Measurements from ENCODE around the gene ACTR1B.
"Not testable (repeated sequence)": the region's sequence is repeated elsewhere in the genome, so short reads cannot be mapped to it uniquely, and the experiment has no call there.

Gene ACTR1B

DNA sequence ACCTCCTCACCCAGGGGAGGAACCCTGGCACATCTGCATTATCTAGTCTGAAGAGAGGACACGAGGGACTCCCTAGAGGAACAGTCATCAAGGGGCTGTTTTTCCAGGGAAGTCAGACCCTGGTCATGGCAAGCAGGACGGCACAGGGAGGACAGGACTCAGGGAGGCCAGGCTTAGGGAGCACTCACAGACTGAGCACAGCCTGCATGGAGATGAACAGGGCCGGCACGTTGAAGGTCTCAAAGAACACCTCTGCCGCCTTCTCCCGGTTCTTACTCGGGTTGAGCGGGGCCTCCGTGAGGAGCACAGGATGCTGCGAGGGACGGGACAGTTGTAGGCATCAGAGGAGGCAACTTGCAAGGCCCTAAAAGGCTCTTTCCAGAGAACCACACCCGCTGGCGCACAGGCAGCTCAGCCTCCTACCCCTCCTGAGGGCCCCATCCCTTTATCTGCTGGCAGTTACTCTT, 5.1 kb downstream of the ACTR1B start:
- DNase-seq (ENCODE audit: low spot score), result no peak

DNA sequence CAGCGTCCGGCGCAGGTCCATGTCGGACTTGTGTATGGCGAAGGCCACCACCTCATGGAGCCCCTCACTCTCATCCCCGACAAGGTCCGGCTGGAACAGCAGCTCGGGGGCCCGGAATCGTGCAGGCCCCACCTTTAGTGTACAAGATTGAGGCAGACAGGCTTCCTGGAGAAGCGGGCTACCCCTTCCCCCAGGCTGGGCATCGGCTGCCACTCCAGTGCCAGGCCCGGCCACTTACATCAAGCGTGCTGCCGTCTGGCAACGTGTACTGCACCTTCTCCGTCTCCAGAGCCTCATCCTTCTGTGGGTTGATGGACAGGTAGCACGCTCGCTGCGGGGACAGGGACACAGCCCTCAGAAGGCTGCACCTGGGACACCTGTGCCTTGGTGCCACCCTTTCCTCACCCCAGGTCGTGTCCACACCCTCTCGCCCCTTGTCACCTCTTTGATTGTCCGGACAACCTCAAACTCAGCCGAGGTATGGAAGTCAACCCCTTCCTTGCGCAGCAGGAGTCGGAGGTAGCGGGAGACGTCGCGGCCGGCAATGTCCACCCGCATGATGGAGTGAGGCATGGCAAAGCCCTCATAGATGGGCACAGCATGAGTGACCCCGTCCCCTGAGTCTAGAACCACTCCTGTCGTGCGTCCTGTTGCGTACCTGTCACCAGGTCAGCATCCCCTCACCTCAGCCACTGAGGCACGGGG, 5.7 kb downstream of the ACTR1B start:
- DNase-seq (ENCODE audit: low spot score), result no peak

DNA sequence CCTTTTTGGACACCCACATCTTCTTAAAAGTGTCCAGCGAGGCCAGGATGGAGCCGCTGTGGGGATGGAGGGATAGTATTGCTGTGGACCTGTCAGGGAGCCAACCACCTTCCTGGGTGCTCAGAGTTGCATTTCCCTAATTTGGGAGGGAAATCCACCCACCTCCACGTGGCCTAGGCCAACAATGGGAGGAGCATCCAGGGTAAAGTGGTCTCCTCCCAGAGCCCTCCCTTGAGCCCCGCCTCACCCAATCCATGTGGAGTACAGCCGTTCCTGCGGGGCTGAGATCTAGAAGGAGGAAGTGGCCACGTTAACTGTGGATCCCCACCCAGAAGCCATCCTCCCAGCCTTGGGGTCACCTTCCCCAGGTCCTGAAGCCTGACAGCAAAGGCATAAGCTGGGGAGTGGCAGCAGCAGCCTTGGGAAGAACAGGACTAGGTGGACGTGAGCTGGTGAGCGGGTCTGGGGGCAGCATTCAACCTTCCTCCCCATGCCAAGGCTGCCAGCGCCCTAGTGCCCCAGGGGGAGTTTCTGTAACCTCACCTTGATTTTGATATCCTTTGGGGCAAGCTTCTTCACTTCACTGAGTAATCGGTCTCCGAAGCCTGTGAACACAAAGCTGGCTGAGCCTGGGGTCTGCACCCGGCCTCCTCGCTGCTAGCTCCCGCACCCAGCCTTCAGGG, 6.8 kb downstream of the ACTR1B start:
- DNase-seq (ENCODE audit: low spot score), result no peak

DNA sequence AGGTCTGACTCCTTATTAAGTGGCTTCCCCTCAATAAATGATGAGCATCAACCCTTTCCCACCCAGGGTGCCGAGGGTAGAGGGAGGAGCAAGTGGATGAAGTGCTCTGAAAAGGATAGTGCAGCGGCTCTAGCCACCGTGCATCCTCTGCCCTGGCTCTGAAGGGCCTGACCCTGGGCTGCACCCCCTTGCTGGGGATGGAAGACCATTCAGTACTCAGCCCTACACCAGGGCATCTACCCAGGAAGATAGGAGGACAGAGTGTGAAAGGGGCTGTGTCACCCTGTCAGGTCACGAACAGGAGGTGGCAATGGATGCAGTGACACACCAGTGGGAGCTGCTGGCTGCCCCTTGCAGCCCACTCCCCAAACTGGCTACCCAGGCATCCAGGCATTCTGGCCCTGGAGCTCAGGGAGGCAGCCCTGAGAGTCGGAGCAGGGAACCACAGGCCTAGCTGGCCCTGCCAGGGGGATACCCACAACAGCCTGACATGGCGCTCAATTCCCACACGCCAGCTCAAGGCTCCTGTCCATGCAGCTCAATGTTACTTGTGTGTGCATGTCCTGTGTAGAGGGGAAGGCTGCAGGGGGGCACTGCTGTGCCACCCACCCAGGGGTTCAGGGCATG, 7.6 kb downstream of the ACTR1B start:
- DNase-seq (ENCODE audit: low spot score), result no peak

DNA sequence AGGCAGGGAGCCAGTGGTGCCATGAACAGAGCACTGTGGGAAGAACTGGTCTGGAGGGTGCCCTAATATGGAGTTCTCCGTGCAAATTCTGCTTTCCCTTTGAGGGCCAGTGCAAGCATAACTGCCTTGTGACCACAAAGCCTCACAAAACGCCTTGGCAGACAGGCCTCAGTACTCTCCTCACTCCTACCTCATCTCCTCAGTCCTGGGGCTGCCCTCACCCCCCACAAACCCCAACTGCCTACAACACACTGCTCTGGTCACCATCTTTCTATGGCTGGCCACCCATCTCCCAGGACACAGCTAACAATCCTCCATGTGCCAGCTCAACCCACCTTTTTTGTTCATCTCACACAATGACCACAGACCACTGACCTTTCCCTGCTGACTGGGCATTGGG, 9.1 kb downstream of the ACTR1B start:
- no peak for DNase-seq (ENCODE audit: low spot score)

DNA sequence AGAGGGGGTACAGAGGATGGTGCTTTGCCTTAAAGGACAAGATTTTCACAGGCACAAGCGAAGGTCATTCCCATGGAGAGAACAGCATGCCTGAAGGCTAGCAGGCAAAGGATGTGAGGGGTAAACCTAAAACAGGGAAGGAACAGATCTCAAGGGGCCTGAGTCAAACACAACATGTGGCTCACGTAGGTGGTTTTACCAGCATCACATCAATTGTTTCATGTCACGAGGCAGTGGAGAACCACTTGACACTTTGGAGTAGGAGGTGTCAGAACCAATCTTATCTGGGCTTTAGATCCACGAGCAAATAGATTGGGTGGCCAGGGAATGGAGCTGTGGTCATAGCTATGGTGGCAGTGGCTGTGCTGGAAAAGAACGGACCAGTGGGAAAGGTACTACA, 9.5 kb downstream of the ACTR1B start:
- no peak for DNase-seq (ENCODE audit: low spot score)

DNA sequence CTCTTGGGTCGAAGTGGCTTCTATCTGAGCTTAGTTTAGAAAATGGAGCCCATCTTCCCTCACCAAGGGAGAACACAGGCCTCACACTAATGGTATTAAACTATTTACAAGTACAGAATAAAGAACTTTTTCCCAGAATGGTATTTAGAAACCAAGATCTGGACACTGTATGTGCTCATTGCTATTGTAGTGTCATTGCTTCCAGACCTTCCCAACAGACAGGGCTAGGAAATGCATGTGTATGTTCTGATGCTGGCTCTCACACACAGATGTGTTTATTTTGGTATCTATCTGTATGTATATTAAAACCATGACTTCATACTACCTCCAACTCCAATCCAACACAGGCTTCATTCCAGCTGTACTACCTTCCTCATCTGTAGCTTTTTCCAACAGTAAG, 10.0 kb downstream of the ACTR1B start:
- no peak for DNase-seq (ENCODE audit: low spot score)

DNA sequence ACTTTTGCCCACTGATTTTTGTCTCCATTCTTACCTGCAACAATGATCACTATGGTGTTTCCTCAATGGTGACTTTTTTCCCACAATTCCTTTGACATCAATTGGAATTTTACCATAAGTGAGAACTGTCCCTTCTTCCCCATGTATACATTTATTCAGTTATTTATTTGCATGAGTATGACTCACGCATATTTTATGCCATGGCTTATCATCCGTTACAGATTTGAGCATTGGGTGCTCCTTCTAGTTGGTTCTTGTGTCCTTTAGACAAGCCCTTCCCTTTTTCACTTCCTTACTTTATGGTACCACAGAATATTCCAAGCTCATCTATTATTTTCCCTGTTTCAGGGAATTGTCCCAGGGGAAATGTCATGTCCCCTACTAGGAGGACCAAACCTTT, 10.4 kb downstream of the ACTR1B start:
- no peak for DNase-seq (ENCODE audit: low spot score)

DNA sequence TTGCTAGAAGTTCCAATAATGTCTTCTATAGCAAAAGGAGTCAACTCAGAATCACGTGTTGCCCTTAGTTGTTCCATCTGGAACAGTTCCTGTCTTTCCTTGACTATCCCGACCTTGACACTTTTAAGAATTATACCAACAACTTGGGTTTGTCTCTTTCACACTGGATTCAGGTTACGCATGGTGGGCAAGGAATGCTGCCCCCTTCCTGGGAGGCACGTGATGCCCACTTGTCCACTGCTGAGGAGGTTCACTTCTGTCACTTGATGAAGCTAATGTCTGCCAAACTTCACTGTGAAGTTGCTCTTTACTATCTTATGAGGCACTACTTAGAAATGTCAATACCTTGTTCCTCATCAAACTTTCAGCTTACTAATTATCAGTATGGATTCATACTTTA, 12.7 kb downstream of the ACTR1B start:
- no peak for DNase-seq (ENCODE audit: low spot score)

DNA sequence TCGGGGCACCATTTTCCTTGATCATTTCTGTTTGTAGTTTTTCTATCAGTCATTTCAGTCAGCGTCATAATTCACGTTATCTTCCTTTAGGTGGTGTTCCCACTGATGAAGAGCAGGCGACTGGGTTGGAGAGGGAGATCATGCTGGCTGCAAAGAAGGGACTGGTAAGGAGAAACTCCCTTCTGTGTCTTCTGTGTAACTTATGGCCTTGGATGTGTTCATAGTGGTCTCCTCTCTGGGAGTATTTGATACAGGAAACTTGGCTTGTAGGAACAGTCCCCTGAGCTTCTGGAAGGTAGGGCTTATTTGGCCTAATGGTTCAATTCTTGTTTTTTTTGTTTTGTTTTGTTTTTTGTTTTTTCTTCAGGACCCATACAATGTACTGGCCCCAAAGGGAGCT, 16.9 kb downstream of the ACTR1B start:
- DNase-seq (ENCODE audit: low spot score), result no peak

DNA sequence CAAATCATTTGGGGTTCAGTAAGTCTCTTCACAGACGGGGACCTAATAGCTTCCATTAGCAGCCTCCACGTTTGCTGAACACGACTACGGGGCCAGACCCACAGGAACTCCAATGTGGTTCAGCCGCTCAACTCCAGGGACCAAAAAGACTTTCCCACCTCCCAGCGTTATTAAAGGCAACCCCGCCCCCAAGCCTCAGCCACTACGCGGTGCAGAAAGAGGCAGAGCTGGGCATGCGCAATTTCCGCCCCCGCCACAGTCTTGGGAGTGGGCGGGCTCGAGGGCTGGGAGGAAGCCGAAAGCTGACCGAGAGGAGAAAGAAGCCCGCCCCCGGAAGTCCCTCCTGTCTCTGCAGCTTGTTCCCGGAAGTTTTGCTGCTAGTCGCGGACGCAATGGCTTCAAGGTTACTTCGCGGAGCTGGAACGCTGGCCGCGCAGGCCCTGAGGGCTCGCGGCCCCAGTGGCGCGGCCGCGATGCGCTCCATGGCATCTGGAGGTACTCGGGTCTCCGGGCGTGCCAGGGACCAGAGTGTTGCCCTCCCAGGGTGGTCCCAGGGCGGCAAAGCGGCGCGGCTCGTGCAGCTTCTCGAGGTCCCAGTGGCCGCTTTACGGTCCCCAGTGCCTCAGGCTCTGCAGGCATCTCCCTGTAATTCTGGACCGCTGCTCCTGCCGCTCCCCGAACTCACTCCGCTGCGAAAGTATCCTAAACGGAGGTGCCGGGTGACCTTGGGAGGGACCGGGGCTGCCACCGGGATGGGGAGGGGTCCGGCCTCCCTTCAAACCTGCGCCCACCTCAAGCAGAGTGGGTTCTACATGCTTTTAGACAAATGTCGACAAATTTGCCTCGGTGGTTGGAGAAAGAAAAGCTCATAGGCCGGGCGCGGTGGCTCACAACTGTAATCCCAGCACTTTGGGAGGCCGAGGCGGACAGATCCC, 17.9 kb downstream of the ACTR1B start, which contains the start of gene COX5B:
Gene COX5B, plus strand, starts transcription at position 368 of the 935 bp plus-strand sequence. Its CDS starts 25 bp downstream, at position 393.
- peak; percentile 98 for DNase-seq (ENCODE audit: low spot score)

DNA sequence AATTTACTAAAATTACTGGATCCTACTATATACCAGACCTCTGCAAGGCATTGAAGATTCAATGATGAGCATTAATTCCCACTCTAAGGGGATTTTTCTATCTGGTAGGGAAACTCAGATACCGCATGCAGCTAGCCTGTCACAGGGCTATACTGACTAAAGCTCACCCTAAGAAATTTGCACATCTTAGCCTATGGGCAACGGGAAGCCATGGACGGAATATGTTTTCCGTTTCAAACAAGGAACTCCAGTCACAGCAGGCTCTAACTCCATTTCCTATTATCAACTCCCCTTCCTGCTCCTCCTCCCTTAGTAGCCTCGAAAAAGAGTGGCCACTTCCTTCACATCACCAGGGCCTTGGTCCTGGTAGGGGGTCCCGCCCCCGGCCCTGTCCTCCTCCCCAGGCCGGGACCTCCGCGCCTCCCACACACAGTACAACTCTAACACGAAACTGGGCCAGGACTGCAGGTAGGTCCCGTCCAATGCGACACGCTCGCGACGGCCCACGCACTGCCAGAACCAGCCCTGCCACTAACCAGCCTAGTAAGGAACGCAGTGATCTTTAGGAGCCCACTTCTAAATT, 18.6 kb downstream of the ACTR1B start:
- DNase-seq (ENCODE audit: low spot score), result peak; percentile 24

DNA sequence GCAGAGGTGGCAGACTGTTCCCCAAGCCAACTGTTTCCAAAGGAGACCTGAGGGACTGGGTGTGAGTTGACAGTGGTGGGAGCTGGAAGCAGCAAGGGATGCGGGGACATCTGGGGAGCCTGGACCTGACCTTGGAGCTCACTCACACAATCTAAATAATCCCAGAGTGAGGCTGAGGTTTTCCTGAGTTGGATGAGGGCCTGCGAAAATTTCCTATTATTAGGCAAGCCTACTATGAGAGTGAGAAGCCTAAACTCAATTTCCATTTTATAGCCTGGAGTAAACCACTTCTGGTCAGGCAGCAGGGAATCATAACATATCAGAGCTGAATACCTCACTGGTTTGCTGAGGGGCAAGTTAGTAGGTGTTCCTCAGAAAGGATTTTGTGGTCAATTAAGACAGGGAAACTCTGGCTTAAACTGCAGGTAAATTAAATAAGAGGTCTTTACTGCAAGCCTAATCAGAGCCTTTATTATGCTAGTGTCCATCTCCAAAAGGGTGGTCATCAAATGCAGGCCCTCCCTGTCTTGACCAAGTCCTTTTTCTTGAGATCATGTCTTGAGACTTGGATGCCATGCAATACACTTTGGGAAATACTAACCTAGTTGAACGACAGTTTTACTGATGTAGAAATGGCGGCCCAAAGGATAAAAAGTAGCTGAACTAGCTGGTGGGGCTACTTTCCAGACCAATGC, 19.7 kb downstream of the ACTR1B start:
- no peak for DNase-seq (ENCODE audit: low spot score)

DNA sequence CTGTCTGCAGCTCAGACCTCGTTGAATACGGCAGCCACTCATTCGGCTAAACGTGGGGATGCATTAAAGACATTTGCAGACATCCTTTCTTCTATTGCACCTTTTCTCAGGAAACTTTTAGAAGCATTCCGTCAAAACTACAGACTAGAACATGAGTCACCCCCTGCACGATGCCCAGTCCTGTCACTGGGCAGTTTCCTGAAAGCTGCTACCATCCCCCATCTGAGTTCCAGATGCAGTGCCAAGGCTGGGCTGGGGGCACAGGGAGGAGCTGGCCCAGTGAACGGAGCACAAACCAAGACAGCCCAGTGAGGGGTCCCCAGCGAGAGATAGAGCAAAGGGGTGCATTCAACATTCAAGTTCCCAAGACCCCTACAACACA, 37.8 kb downstream of the ACTR1B start:
- DNase-seq (ENCODE audit: low spot score), result not testable (repeated sequence)

DNA sequence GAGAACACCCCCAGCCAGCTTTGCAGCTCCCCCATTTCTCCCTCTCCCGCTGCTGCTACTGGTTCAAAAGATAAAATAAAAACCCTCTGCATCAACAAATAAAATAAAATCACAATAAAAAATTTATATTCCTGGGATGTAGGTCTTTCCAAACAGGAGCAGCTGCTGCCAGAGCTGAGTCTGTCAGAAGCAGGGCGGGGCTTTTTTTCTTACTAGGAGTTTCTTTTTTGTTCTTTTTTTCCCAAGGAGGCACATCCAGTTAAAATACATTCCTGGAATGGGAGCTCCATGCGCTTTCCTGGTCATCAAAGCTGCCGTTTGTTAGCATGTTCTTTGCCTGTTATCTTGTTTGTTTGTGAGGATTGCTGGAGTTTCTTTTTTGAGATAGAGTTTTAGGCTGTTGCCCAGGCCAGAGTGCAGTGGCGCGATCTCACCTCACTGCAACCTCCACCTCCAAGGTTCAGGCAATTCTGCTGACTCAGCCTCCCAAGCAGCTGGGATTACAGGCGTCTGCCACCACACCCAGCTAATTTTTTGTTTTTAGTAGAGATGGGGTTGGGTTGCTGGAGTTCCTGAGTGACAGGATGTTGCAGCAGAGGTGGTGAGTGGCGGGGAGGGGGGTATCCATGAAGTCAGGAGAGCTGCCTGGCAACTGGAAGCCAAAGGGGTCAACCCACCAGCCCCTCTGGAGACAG, 38.3 kb downstream of the ACTR1B start:
- not testable (repeated sequence) for DNase-seq (ENCODE audit: low spot score)

DNA sequence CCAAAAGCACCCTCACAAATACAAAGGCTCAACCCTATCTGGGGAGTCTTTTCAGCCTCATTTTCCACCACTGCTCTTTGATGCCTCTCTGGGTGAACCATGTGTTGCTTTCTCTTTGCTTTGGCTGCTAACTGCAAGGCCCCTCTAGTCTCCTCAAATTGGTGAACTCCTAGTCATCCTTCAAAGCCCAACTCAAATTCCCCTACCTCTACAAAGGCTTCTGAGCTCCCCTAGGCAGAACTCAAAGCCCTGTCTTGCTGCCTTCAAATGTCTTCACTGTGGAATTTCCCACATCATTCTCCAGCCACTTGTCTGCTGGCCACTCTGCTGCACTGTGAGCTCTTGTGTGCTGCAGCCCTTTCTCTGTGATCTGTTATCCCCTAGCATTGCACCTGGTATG, 40.9 kb downstream of the ACTR1B start:
- DNase-seq (ENCODE audit: low spot score), result not testable (repeated sequence)

DNA sequence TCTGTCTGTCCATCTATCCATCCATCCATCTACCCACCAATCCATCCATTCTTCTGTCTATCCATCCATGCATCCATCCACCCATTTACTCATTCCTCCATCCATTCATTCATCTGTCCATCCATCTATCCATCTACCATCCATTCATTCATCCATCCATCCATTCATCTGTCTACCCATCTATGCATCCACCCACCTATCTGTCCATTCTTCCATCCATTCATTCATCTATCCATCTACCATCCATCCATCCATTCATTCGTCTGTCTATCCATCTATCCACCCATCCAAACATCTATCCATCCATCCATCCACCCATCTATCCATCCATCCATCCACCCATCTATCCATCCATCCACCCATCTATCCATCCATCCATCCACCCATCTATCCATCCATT, 43.4 kb downstream of the ACTR1B start:
- not testable (repeated sequence) for DNase-seq (ENCODE audit: low spot score)

DNA sequence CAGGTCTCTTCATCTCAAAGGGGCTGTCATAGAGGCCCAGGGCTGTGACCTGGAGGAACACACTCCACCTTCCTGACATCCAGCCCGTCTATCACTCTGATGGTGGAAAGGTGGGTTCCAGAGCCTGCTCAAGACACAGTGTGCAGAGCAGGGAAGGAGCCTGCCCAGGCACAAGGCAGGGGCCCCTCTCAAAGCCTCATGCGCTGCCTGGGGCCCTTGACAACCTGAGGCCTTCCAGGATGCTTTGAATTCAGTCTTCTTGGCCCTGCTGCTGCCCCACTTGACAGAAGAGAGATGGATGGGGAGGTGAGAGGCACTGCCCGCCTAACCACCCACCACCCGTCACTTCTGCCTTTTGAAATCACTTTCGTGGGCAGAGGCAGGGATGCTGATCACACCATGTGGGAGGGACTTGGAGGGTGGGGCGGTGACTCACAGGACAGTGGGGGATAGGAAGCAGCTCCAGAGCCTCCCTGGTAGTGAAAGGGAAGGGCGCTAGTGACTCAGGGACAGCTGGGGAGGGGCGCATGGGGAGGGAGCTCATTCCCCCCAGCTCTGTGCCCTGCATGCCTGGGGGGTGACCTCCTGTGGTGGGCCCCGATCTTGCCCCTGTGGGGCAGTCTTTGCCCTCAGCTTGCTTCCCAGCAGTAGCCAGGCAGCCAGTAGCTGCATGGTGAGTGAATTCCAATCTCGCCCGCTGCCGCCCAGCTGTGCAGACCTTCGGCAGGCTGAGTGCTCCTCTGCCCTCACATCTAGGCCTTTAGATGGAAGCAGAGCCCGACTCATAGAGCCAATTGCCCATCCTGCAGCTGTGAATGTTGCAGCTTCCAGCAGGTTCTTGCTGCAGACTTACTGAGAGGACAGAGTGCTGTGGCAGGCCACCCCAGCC, 44.7 kb downstream of the ACTR1B start:
- not testable (repeated sequence) for DNase-seq (ENCODE audit: low spot score)

DNA sequence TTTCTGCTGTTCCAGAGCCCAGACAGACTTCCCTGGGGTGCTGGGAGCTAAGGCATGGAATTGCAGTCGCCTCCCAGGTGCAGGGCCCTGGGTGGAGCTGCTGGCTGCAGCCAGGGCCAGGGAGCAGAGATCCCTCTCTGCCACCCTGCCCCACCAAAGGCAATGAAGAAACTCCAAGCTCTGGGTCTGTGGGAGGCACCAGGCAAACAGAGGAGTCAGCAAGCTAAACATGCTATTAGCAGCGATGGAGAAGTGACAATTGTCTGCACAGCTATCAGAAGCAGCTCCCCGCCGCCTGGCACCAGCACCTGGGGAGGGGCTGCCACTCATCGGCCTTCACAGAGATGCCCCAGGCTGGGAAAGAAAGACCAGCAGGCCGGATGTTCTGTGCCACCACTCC, 45.9 kb downstream of the ACTR1B start:
- DNase-seq (ENCODE audit: low spot score), result no peak
